Measurements from ENCODE around the gene SH3BGRL3. TPM values are rescaled to one million over a fixed set of nuclear protein-coding genes. Genes with fewer than 3 reads are reported as not detected.
A peak's percentile ranks its signal among the peaks of the same experiment; 100 is the strongest.

The SH3BGRL3 gene
- total RNA-seq, 3 donors from 2014 or later = 156 to 422 (median 385) TPM

- no peaks in the 10 kb centered on the region for H3K9me3 ChIP-seq
- H3K4me3 ChIP-seq = no peak overlapping the region
- peak; percentile 84 to 96 (median 90) for DNase-seq
- H3K4me1 ChIP-seq (ENCODE audit: low read depth) = peaks cover 49% of the 10 kb centered on the region
- ATAC-seq = peak; percentile 60
- TF ChIP-seq CTCF (IDR thresholded peaks at IDR 0.05) = peak; percentile 90
- H3K36me3 ChIP-seq (ENCODE audit: low read depth) = no peaks in the 10 kb centered on the region
- intact Hi-C loops (cut with DNase I, micrococcal nuclease) = loop anchor here (5.0 kb wide), 1 partner anchor 46 kb away; no protein-coding TSS in a partner anchor
These were observed 4.1 kb upstream of the SH3BGRL3 start for GRCh38 chr1:26275580-26276431.

GRCh38 chr1:26276432-26276838 is 3.5 kb upstream of the SH3BGRL3 start:
- DNase-seq = peak in 2 of 3 donors; percentile 62 to 70
- Histone ChIP-seq H3K4me1 (ENCODE audit: low read depth) (peaks cover 55% of the 10 kb centered on the region), H3K36me3 (ENCODE audit: low read depth) (no peaks in the 10 kb centered on the region), H3K9me3 (no peaks in the 10 kb centered on the region), H3K4me3 (no peak overlapping the region)
- intact Hi-C loops (cut with DNase I, micrococcal nuclease) = loop anchor here (5.0 kb wide), 1 partner anchor 46 kb away; no protein-coding TSS in a partner anchor
- ATAC-seq = no peak
- TF ChIP-seq CTCF (IDR thresholded peaks at IDR 0.05) = no peak

GRCh38 chr1:26277261-26277661 is 2.6 kb upstream of the SH3BGRL3 start:
- no peak overlapping the region for H3K4me3 ChIP-seq
- peak in 2 of 3 donors; percentile 59 to 60 for DNase-seq
- no peak for TF ChIP-seq CTCF (IDR thresholded peaks at IDR 0.05)
- H3K4me1 ChIP-seq (ENCODE audit: low read depth) = peaks cover 60% of the 10 kb centered on the region
- peak; percentile 27 for ATAC-seq
- intact Hi-C loops (cut with DNase I, micrococcal nuclease) = loop anchor here (5.0 kb wide), 1 partner anchor 45 kb away; no protein-coding TSS in a partner anchor
- H3K9me3 ChIP-seq = no peaks in the 10 kb centered on the region
- no peaks in the 10 kb centered on the region for H3K36me3 ChIP-seq (ENCODE audit: low read depth)

GRCh38 chr1:26277719-26278118 is 2.2 kb upstream of the SH3BGRL3 start:
- intact Hi-C loops (cut with DNase I, micrococcal nuclease) = loop anchor here (5.0 kb wide), 1 partner anchor 45 kb away; no protein-coding TSS in a partner anchor
- DNase-seq (no peak), ATAC-seq (no peak)
- Histone ChIP-seq H3K36me3 (ENCODE audit: low read depth) (no peaks in the 10 kb centered on the region), H3K4me1 (ENCODE audit: low read depth) (peaks cover 60% of the 10 kb centered on the region), H3K9me3 (no peaks in the 10 kb centered on the region), H3K4me3 (no peak overlapping the region)
- TF ChIP-seq CTCF (IDR thresholded peaks at IDR 0.05) = no peak

GRCh38 chr1:26278303-26278702 is 1.6 kb upstream of the SH3BGRL3 start:
- ATAC-seq (peak; percentile 56), DNase-seq (peak; percentile 87 to 93 (median 93))
- intact Hi-C loops (cut with DNase I, micrococcal nuclease) = loop anchor here (5.0 kb wide), 1 partner anchor 44 kb away; no protein-coding TSS in a partner anchor
- no peaks in the 10 kb centered on the region for H3K9me3 ChIP-seq
- no peaks in the 10 kb centered on the region for H3K36me3 ChIP-seq (ENCODE audit: low read depth)
- peaks cover 60% of the 10 kb centered on the region for H3K4me1 ChIP-seq (ENCODE audit: low read depth)
- no peak overlapping the region for H3K4me3 ChIP-seq
- no peak for TF ChIP-seq CTCF (IDR thresholded peaks at IDR 0.05)

All from mucosa of descending colon (tissue), 3 donors.